GM19035 (cell line): ENCODE measurements around the gene RPLP2.

ENCODE experiments used
- ATAC-seq: cut with Tn5 transposase; IDR thresholded peaks from one replicate; pipeline ENCODE4 v1.9.1; 2021; ENCODE audit not compliant: unreplicated experiment

RPLP2 gene

DNA sequence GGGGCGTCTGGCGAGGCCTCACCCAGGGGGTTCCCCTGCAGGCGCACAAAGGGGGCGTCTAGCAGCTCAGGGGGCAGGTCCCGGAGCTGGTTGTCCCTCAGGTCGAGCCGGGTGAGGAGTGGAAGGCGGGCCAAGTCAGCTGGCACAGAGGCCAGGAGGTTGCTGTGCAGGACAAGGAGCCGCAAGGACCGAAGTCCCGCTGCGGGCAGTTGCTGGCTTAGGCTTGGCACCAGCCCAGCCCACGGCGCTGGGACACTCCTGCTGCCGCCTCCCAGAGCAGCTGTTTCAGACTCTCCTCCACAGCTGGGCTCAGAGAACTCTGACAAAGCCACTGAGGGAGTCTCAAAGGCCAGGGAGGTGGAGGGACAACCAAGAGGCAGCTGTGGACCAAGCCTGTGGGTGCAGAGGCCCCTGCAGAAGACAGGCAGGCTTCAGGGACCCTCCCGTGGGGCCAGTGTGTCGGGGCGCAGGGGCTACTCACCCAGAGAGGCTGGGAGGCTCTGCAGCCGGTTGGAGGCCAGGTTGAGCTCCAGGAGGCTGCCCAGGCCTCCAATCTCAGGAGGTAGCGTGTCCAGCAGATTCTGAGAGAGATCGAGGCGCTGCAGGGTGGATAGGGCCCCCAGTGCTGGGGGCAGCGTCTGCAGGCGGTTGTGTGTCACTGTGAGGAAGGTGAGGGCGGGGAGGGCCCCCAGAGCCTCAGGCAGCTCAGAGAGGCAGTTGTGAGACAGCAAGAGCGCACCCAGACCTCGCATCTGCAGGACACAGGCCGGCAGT is 6.9 kb upstream of the RPLP2 start:
- ATAC-seq: no peak

DNA sequence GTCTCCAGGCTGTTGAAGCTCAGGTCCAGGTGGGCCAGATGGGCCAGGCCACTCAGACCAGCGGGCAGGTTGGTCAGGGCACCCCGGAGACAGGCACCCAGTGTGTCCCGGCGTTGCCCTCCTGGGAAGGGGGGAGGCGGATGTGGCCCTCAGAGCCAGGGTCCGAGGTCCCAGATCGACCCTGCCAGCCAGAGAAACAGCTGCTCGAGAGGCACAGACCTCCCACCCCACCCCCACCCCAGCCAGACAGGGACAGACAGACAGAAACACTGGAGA is 6.4 kb upstream of the RPLP2 start:
- ATAC-seq: no peak

DNA sequence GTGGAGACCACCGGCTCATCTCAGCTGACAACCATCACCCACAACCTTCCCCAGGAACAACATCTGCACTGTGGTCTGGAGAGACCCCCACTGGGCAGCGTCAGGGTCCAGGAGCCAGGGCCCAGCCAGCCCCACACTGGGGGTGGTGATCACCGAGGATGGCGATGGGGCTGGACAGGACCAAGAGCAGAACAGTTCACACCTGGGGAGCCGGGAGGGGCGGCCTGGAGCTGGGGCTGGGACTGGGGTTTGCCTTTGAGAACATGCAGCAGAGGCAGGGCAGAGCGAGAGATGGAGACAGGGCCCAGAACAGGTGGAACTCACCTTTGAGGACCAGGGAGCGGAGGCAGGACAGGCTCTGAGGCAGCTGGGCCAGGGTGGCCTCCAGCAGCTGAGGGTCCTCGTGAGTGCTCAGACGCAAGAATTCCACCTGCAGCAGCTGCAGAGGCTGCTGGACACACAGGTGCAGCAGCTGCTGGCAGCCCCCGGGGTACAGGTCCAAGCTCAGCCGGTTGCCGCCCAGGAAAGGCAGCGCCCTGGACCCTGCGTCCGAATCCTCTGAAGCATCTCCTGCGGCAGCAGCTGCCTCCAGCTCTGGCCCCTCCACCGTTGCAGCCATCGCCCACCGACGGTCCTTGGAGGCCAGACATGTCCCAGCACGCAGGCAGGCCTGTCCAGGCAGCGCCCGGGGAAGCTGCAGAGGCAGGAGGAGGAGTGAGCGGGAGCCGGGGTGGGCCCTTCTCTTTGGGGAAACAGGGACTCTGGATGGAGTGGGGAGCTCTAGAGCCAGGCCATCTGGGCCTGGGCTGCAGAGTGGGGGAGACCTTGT is 5.8 kb upstream of the RPLP2 start:
- ATAC-seq: no peak

DNA sequence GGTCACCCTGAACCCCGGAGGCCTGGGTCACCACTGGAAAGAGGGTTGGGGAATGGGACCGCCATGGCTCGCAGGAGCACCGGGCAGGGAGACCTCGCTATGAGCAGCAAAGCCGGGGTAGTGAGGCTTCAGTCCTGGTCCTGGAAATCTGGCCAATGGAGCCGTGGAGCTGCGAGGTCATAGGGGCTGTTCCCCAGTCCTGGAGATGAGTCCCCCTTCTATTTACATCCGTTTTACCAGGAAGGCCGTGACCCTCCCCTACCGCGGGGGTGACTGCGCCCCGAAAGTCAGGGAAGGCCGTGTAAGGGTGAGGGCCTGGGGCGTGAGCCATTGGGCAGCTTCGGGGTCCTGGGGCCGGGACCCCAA is 5.2 kb upstream of the RPLP2 start:
- no peak for ATAC-seq

DNA sequence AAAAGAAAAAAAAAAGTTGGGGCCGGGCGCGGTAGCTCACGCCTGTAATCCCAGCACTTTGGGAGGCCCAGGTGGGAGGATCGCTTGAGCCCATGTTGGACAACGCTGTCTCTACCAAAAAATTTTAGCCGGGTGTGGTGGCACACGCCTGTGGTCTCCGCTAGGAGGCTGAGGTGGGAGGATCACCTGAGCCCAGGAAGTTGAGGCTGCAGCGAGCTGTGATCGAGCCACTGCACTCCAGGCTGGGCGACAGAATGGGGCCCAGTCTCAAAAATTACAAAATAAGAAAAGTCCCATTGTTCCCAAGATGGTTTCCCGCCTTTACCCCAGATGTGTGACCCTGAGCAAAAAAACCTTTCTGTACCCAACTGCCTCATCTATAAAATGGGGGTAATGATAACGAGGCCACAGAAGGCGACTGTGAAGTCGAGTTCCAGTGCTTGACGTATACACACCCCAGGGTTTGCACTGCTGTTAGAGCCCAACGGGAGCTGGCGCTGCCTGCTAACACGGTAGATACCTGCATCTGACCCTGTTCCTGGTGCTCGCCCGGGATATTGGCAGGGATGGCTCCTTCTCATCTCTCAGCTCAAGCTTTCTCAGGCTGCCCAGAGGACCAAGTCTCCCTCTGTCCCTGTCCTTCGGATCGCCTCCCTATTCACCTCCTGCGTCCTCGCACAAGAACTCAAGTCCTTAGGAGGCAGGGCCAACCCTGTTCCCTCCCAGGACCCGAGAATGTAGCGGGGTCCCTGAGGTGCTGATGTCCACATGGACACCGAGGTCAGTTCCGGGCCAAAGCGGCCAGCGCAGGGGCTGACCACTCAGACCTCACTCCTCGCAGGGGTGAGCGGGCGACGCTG is 1.1 kb upstream of the RPLP2 start:
- ATAC-seq: no peak

DNA sequence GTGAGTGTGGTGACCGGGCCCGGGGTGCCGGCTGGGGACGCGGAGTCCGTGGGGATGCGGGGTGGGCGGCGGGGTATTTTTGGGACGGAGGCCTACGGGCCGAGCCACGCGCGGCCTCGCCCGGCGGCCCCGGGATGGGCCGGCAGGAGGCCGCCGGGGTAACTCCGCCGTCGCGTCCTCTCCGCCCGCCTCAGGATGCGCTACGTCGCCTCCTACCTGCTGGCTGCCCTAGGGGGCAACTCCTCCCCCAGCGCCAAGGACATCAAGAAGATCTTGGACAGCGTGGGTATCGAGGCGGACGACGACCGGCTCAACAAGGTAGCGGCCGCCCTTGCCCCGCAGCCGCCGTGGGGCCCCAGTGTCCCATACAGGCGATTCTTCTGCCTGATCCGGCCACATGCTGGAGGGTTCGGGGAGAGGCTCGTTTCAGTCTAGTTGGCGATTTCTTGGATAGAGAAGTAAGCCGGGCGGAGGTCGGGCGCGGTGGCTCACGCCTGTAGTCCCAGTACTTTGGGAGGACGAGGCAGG is 337 bp downstream of the RPLP2 start:
- no peak for ATAC-seq

DNA sequence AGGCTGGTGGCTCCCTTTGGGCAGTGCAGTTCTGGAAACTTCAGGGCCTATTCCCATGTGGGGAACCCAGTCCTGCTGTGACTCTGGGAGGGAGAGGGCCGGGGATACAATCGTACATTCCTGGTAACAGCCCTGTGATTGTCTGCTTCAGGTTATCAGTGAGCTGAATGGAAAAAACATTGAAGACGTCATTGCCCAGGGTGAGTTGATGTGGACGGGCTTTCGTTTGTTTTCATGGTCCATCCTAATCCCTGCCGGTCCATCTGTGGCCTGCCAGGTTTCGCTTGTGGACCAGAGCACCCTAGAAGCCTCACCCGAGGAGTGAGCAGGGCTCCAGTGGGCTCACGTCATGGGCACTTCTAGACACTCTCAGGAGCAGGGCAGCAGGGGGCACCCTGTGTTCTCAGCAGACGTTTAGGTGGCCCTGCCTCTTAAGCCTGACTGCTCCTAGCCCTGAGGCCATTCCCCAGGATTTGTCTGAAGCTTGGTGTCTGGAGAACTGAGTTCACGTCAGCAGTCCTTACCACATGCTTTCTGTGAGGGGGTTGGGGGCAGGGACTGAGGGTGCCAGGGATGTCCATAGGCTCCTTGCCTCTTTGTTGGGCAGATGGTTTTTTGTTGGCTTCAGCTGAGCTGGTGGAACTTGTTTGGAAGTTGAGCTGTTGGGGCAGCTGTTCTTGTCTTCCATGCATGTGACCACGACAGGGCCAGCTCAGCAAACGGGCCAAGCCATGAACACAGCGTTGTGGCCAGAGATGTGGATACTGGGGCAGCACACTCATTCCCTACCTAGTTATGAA is 1.9 kb downstream of the RPLP2 start:
- ATAC-seq: no peak

DNA sequence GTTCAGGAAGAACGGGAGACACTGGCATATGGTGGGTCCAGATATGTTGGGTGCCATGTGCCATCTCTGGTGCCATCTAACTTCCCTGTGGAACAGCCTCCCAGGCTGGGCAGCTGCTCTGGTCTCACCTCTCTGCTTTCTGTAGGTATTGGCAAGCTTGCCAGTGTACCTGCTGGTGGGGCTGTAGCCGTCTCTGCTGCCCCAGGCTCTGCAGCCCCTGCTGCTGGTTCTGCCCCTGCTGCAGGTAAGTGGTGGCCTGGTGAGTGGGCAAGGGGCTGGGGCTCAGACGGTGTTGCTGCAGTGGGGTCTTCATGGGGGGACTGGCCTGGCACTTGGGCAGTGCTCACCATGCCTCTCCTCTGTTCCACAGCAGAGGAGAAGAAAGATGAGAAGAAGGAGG is 2.6 kb downstream of the RPLP2 start:
- no peak for ATAC-seq

DNA sequence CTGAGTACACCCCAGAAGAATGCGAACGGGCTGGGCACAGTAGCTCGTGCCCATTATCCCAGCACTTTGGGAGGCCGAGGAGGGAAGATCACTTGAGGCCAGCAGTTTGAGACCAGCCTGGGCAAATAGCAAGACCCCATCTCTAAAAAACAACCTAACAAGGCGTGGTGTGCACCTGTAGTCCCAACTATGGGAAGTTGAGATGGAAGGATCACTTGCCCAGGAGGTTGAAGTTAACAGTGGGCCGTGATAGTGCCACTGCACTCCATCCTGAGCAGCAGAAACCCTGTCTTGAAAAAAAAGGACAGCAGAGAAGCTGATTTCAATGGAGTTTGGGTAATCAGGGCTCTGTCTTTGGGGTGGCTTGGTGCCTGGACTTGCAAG is 3.3 kb downstream of the RPLP2 start:
- no peak for ATAC-seq

DNA sequence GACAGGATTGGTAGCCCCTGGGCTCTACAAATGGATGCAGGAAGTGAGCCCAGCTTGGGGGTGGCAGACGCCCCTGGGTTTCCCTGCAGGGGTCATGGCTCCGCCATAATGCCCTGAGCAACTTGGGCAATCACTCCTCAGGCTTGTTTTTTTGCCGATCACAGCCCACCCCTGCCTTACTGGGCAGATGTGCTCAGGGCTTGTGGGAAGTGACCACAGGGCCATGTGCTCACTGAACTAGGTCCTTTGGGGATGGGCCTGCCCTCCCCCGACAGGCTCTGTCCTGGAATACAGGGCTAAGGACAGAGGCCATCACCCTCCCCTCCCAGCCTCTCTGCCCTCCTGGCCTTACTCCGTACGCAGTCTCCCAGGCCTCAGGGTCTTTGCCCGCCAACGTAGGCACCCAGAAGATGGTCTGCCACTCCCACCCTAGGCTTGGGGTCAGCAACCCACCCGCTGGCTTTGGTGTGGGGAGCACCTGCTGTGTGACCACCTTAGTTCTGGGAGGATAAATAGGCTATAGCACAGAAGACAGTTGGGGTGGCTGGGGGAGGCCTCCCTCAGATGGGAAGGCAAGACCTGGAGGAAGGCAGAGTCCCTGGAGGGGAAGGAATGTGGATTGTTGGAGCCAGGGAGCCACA is 3.8 kb downstream of the RPLP2 start:
- no peak for ATAC-seq

DNA sequence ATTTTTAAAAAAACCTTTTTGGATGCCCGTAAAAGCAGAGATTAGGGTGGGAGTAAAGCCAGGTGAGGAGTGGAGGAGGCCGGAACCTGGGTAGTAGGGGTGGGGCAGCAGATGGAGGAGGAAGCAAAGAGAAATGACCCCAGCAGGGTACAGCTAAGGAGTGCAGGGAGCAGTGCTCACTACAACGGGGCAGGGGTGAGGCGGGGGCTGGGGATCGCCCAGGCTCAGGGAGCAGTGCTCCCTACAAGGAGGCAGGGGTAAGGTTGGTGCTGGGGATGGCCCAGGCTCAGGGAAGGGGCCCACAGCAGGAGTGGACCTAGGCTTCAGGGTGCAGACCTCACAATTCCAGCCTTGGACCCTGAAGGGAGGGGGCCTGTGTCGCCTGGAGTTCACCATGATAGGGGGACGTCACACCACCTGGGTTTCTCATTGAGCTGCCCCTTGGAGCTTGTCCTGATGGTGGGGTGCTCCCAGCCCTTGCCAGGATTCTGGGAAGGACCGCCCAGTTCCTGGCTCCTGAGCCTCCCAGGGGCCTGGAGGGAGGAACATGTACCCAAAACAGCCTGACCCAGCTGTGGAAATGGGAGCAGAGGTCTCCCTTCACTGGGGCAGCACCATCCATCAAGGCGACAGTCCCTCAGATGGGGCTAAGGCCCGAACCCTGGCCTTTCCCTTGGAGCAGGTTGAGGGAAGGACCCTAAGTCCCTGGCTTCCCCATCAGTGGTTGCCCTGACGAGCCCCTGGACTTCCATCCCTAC is 6.1 kb downstream of the RPLP2 start:
- no peak for ATAC-seq

DNA sequence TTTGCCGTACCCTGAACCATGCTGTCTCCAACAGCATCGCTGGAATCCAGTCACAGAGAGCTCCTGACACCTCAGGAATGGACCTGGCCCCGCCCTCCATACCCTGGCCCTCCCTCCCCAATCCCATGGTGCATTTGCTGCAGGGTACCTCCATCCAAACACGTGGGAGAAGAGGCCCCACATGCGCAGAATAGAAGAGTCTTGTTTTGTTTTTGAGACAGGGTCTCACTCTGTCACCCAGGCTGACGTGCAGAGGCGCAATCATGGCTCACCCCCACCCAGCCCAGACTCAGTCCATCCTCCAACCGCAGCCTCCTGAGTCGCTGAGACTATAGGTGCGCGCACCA is 6.6 kb downstream of the RPLP2 start:
- no peak for ATAC-seq

DNA sequence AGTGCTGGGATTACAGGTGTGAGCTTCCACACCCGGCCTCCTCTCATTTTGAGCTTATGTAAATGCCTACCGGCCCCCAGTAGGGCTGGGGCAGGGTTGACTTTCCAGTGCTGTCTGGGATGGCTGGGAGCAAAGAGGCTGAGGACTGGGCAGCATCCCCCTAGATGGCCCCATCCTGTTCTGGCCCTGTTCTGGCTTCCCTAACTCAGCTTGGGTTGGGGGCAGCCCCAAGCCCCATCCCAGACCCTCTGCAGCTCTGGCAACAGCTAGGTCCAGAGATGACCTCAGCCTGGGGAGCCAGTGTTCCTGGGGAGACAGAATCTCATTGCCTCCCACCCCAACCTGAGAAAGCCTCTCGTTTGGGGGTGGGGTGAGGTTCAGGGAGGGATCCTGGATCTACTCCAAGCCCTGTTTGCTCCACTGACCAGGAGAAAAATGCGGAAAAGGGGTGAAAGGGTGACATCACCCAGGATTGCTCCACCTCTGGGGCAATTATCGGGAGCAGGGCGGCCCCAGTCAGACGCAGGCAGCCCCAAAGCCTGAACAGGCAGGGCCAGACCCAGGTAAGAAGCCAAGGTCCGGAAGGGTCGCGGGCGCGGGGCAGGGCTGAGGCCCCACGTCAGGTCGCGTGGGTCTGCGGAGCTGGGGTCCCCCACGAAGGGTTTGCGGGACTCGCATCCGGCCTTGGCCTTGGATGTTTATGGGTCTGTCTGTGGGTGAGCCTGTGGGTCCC is 8.8 kb downstream of the RPLP2 start, which contains the start of gene PNPLA2:
Gene PNPLA2, plus strand, starts transcription at position 519 of the 733 bp plus-strand sequence. CDS start 805 bp downstream, outside the sequence.
- ATAC-seq: no peak

DNA sequence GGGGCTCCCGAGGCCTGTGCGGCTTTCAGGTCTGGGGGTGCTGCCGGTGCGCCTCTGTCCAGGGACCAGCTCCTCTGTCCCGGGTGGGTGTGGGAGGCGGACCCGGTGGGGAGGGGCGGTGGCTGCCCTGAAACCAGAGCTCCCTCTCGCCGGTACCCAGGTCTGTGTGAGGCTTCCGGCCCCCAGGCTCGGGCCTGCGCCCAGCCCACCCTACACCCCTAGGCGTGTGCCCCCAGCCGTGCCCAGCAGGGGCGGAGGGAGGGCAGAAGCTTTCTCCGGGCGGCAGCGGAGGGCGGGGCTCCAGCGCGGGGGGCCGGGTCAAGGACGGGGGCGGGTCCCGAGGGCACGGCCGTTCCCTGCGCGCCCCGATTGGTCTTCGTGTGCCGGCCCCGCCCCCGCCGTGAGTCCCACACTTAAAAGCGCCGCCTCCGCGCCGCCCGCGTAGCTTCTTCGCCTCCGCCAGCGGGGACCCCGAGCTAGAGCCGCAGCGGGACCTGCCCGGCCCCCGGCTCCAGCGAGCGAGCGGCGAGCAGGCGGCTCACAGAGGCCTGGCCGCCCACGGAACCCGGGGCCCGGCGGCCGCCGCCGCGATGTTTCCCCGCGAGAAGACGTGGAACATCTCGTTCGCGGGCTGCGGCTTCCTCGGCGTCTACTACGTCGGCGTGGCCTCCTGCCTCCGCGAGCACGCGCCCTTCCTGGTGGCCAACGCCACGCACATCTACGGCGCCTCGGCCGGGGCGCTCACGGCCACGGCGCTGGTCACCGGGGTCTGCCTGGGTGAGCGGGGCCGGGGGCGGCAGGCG is 9.6 kb downstream of the RPLP2 start:
- peak; percentile 66 for ATAC-seq

DNA sequence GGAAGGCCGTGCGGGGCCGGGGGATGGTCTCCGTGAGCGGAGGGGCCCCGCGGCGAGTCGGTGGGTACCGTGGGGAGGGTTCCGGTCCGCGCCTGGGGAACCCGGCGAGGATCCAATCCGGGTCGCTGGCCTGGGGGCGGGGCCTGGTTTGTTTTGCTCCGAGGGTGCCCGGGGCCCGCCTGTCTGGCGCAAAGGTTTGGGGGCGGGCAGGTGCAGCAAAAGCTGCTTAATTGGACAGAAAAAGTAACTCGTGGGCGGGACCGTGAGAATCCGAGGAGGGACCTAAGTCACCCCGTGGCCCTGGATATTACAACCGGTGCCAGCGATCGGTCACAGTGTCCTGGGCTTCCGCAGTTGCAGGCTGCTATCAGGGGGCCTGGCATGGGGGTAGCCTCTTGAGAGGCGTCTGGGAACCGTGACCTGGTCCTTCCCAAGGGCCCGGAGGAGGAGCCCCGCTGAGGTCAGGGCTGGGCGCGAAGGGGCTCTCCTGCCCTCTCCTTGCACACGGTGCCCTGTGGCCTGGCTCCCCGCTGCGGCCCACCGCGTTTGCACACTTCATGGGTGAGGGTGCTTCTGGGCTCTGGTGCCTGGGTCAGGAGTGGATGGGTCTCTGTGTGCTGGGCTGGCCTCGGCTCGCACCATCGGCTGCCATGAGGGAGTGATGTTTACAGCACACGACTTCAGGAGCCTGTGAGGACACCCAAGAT is 10.3 kb downstream of the RPLP2 start:
- ATAC-seq: peak; percentile 65

DNA sequence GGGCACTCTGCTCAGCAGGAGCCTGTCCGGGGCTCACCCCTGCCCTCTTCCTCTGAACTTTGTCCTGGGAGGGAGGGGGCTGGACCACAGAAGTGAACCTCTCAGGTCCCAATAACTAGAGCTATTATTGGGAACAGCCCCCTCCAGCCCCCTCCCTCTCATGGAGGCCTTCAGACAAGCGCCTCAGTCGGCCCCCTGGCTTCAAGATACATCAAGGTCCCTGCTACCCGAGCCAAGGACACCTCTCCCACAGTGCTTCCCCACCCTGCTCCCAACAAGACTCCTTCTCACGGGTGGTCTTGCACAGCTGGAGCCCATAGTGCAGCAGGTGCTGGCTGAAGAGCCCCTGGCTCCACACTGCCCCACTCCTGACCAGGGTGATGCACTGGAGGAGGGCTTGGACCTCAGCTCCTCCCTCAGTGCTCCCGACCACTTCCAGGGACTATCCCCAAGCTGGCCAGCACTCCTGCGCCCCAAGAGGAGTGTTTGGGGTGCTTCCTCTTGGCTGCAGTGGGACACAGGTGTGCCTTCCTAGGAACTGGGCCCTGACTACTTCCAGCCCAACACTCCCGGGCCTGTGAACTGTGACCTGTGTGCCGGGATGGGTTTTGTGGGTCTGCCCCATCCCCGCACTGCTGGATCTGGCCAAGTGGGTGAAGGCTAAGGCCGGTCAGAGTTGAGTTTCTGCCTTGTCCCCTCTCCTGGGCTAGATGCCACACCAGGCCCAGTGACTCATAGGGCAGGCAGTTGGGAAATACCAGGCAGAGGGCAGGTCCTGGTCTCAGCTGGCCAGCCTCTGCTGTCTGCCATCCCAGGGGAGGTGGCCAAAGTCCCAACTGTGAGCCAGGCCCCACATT is 11.1 kb downstream of the RPLP2 start:
- no peak for ATAC-seq
